Measurements from ENCODE around the gene NFASC. TPM values are rescaled to one million over a fixed set of nuclear protein-coding genes. Genes with fewer than 3 reads are reported as not detected.

NFASC gene
- total and polyA plus RNA-seq, 2 donors (not counting 3 experiments of a cell fraction or from before 2014, with no cell fraction given): not detected

DNA sequence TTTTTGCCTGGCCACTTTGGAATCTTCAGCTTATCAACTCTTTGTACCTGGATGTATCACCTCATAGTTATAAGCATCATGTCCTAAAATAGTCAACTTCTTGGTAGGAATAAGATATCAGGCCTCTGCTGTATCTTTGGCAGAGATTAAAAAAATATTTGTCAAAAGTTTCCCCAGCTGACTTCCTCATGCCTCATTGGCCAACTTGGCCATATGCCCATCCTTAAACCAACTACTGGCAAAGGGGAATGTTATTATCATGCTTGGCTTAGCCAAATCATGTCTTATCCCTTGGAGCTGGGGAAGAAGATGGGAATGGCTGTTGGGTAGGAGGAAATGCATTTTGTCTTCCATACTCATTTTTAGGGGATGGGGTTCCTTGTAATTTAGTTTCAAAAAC lies 23.4 kb downstream of the NFASC start:
- no peaks in the 10 kb centered on the region for H4K20me1 ChIP-seq (replicated peaks; ENCODE audit: control insufficient read depth, extremely low read depth, insufficient read depth, low read length)
- DNase-seq (ENCODE audit: low read depth, low spot score) (no peak), FAIRE-seq (no peak)
- no peak overlapping the region for H3K4me3 ChIP-seq (replicated peaks in 1 of 3; ENCODE audit: insufficient read depth in 1 of 3, low read depth in 1 of 3, low read length in 3 of 3)
- intact Hi-C loops (cut with micrococcal nuclease) (no loop called here), dilution Hi-C loops (cut with MboI; ENCODE audit: extremely low pct_ligation_motif_present, low sequenced_read_pairs) (no loop called here)
- no peak for TF ChIP-seq EZH2 (IDR thresholded peaks at IDR 0.05; ENCODE audit: borderline replicate concordance, low read depth, low read length, severe bottlenecking)
- TF ChIP-seq MYC (IDR thresholded peaks at IDR 0.05; ENCODE audit: low read depth, low read length): no peak
- TF ChIP-seq, protein P1, sequence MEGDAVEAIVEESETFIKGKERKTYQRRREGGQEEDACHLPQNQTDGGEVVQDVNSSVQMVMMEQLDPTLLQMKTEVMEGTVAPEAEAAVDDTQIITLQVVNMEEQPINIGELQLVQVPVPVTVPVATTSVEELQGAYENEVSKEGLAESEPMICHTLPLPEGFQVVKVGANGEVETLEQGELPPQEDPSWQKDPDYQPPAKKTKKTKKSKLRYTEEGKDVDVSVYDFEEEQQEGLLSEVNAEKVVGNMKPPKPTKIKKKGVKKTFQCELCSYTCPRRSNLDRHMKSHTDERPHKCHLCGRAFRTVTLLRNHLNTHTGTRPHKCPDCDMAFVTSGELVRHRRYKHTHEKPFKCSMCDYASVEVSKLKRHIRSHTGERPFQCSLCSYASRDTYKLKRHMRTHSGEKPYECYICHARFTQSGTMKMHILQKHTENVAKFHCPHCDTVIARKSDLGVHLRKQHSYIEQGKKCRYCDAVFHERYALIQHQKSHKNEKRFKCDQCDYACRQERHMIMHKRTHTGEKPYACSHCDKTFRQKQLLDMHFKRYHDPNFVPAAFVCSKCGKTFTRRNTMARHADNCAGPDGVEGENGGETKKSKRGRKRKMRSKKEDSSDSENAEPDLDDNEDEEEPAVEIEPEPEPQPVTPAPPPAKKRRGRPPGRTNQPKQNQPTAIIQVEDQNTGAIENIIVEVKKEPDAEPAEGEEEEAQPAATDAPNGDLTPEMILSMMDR (IDR thresholded peaks at IDR 0.05; ENCODE audit: extremely low read depth in 1 of 2, insufficient read depth in 1 of 2, low read depth in 1 of 2, low read length in 2 of 2): no peak
- no peak for TF ChIP-seq POLR2A (IDR thresholded peaks at IDR 0.05; ENCODE audit: low read depth, low read length)
- TF ChIP-seq POLR2AphosphoS5 (IDR thresholded peaks at IDR 0.05; ENCODE audit: insufficient read depth, low read depth, low read length): no peak
- TF ChIP-seq GATA2 (IDR thresholded peaks at IDR 0.05; ENCODE audit: insufficient read depth, insufficient read length, low read depth, low read length): no peak
- TF ChIP-seq, protein P2, sequence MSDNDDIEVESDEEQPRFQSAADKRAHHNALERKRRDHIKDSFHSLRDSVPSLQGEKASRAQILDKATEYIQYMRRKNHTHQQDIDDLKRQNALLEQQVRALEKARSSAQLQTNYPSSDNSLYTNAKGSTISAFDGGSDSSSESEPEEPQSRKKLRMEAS (IDR thresholded peaks at IDR 0.05; ENCODE audit: insufficient read depth, insufficient read length): no peak
- TF ChIP-seq FOS (IDR thresholded peaks at IDR 0.05; ENCODE audit: borderline replicate concordance, insufficient read depth, low read length): no peak
- no peak for TF ChIP-seq JUN (IDR thresholded peaks at IDR 0.05; ENCODE audit: borderline replicate concordance, insufficient read depth, insufficient read length, low read depth)
- no peaks in the 10 kb centered on the region for H3K9me3 ChIP-seq (replicated peaks; ENCODE audit: control insufficient read depth, insufficient read depth, low read length)
- no peaks in the 10 kb centered on the region for H3K79me2 ChIP-seq (ENCODE audit: control insufficient read depth, insufficient read depth, low read length)
- no peak overlapping the region for H3K9ac ChIP-seq (replicated peaks; ENCODE audit: extremely low read depth, insufficient read depth, low read length)
- no peak overlapping the region for H3K4me2 ChIP-seq (ENCODE audit: insufficient read depth, low read length)
- H3K27me3 ChIP-seq (ENCODE audit: control insufficient read depth in 2 of 2, insufficient read depth in 2 of 2, low read length in 2 of 2): peaks cover 9 to 10% of the 10 kb centered on the region in 2 experiments
- H3K27ac ChIP-seq (ENCODE audit: insufficient read depth, low read depth, low read length): no peak overlapping the region
- ChIA-PET CTCF (interaction anchor here (1.8 kb wide), 1 partner anchor 168 kb away, joined by 5 read pairs; no protein-coding TSS in a partner anchor), POLR2A (no interaction called here)
- no peaks in the 10 kb centered on the region for H3K36me3 ChIP-seq (ENCODE audit: control insufficient read depth in 2 of 2, extremely low read depth in 1 of 2, insufficient read depth in 2 of 2, low read length in 2 of 2)
- no peaks in the 10 kb centered on the region for H3K4me1 ChIP-seq (ENCODE audit: control insufficient read depth, extremely low read depth, insufficient read depth, low read length)
- no peak overlapping the region for H2AFZ ChIP-seq (ENCODE audit: low read depth, low read length)
- no peaks in the 10 kb centered on the region for H3K9me1 ChIP-seq (replicated peaks; ENCODE audit: control insufficient read depth, extremely low read depth, insufficient read depth, low read length)
- BruUV-seq (replicated peaks): no TSS peak
